ENCODE measurements around the gene KSR1. TPM values are rescaled to one million over a fixed set of nuclear protein-coding genes. Genes with fewer than 3 reads are reported as not detected.
A peak's percentile ranks its signal among the peaks of the same experiment; 100 is the strongest.
"Not testable (repeated sequence)": the region's sequence is repeated elsewhere in the genome, so short reads cannot be mapped to it uniquely, and the experiment has no call there.

Gene KSR1
- total RNA-seq, 2 experiments from 2014 or later, result 53.9 to 58.2 TPM

- peaks cover 72% of the 10 kb centered on the region for H3K4me1 Mint-ChIP-seq (ENCODE audit: low read depth)
- ATAC-seq (no peak), DNase-seq (no peak)
- H3K36me3 Mint-ChIP-seq (ENCODE audit: low read depth), result peaks cover 7% of the 10 kb centered on the region
- CTCF ChIA-PET, result interaction anchor here (1.2 to 3.2 kb wide), 4 partner anchors 8 to 135 kb away, joined by 7 to 11 read pairs (median 10); partner anchors contain the start of gene KSR1
- TF ChIP-seq CTCF (IDR thresholded peaks at IDR 0.05), result no peak
- no peak overlapping the region for H3K27ac Mint-ChIP-seq
- H3K9me3 Mint-ChIP-seq, result no peaks in the 10 kb centered on the region
- intact Hi-C loops (cut with micrococcal nuclease), result no loop called here
- H3K27me3 Mint-ChIP-seq, result no peaks in the 10 kb centered on the region
- no peak overlapping the region for H3K4me3 Mint-ChIP-seq
- POLR2A ChIA-PET, result interaction anchor here (1.2 to 2.8 kb wide), 2 partner anchors 9 to 62 kb away, joined by 4 to 10 read pairs; no protein-coding TSS in a partner anchor
Observed at GRCh38 chr17:27464431-27464830, 8.2 kb downstream of the KSR1 start.

- ATAC-seq; H3K9me3 Mint-ChIP-seq; H3K27me3 Mint-ChIP-seq; intact Hi-C loops (cut with micrococcal nuclease); DNase-seq: not testable (repeated sequence)
- H3K4me3 Mint-ChIP-seq, result peak overlapping the region; percentile 67
- H3K36me3 Mint-ChIP-seq (ENCODE audit: low read depth), result peaks cover 14% of the 10 kb centered on the region
- CTCF ChIA-PET, result interaction anchor here (1.1 to 3.2 kb wide), 8 partner anchors 10 to 186 kb away, joined by 3 to 24 read pairs (median 8); partner anchors contain the start of gene KSR1
- POLR2A ChIA-PET, result interaction anchor here (0.7 to 2.8 kb wide), 9 partner anchors 8 to 114 kb away, joined by 3 to 10 read pairs (median 4); partner anchors contain the start of gene KSR1
- H3K4me1 Mint-ChIP-seq (ENCODE audit: low read depth), result peaks cover 81% of the 10 kb centered on the region
- peak overlapping the region; percentile 96 for H3K27ac Mint-ChIP-seq
Observed at GRCh38 chr17:27465875-27466274, 9.6 kb downstream of the KSR1 start.

- no peak for DNase-seq
- POLR2A ChIA-PET, result interaction anchor here (0.8 to 1.5 kb wide), 10 partner anchors 9 to 114 kb away, joined by 3 to 10 read pairs (median 4); partner anchors contain the start of gene KSR1
- ATAC-seq, result peak; percentile 22
- no peaks in the 10 kb centered on the region for H3K9me3 Mint-ChIP-seq
- CTCF ChIA-PET, result interaction anchor here (0.7 to 3.2 kb wide), 11 partner anchors 10 to 230 kb away, joined by 3 to 24 read pairs (median 9); partner anchors contain the start of gene KSR1
- intact Hi-C loops (cut with micrococcal nuclease), result no loop called here
- peaks cover 85% of the 10 kb centered on the region for H3K4me1 Mint-ChIP-seq (ENCODE audit: low read depth)
- no peak for TF ChIP-seq CTCF (IDR thresholded peaks at IDR 0.05)
- H3K4me3 Mint-ChIP-seq, result peak overlapping the region; percentile 67
- H3K36me3 Mint-ChIP-seq (ENCODE audit: low read depth), result peaks cover 14% of the 10 kb centered on the region
- H3K27me3 Mint-ChIP-seq, result no peaks in the 10 kb centered on the region
- H3K27ac Mint-ChIP-seq, result peak overlapping the region; percentile 96
Observed at GRCh38 chr17:27466376-27466742, 10.1 kb downstream of the KSR1 start.

- peaks cover 14% of the 10 kb centered on the region for H3K36me3 Mint-ChIP-seq (ENCODE audit: low read depth)
- no peaks in the 10 kb centered on the region for H3K9me3 Mint-ChIP-seq
- ChIA-PET POLR2A (interaction anchor here (0.8 to 1.5 kb wide), 10 partner anchors 9 to 113 kb away, joined by 3 to 10 read pairs (median 4); partner anchors contain the start of gene KSR1), CTCF (interaction anchor here (0.7 to 3.2 kb wide), 11 partner anchors 11 to 230 kb away, joined by 3 to 24 read pairs (median 9); partner anchors contain the start of gene KSR1)
- peak; percentile 84 for ATAC-seq
- peak overlapping the region; percentile 67 for H3K4me3 Mint-ChIP-seq
- TF ChIP-seq CTCF (IDR thresholded peaks at IDR 0.05), result no peak
- peaks cover 85% of the 10 kb centered on the region for H3K4me1 Mint-ChIP-seq (ENCODE audit: low read depth)
- H3K27ac Mint-ChIP-seq, result peak overlapping the region; percentile 96
- peak; percentile 92 for DNase-seq
- H3K27me3 Mint-ChIP-seq, result no peaks in the 10 kb centered on the region
- intact Hi-C loops (cut with micrococcal nuclease), result no loop called here
Observed at GRCh38 chr17:27466743-27467375, 10.6 kb downstream of the KSR1 start.

- H3K27ac Mint-ChIP-seq, result peak overlapping the region; percentile 78
- no peak overlapping the region for H3K4me3 Mint-ChIP-seq
- POLR2A ChIA-PET, result interaction anchor here (1.0 to 1.4 kb wide), 2 partner anchors 10 to 12 kb away, joined by 3 to 5 read pairs; no protein-coding TSS in a partner anchor
- peak; percentile 62 for DNase-seq
- peaks cover 90% of the 10 kb centered on the region for H3K4me1 Mint-ChIP-seq (ENCODE audit: low read depth)
- ATAC-seq, result no peak
- peaks cover 14% of the 10 kb centered on the region for H3K36me3 Mint-ChIP-seq (ENCODE audit: low read depth)
- no peaks in the 10 kb centered on the region for H3K9me3 Mint-ChIP-seq
- no peaks in the 10 kb centered on the region for H3K27me3 Mint-ChIP-seq
- TF ChIP-seq CTCF (IDR thresholded peaks at IDR 0.05), result no peak
- intact Hi-C loops (cut with micrococcal nuclease), result no loop called here
- CTCF ChIA-PET, result interaction anchor here (0.7 to 1.4 kb wide), 2 partner anchors 13 to 232 kb away, joined by 3 to 5 read pairs; partner anchors contain the start of gene KSR1
Observed at GRCh38 chr17:27469256-27469655, 13.0 kb downstream of the KSR1 start.
